Colonic mucosa (tissue), 4 donors: ENCODE results near the gene LCP2. TPM values are rescaled to one million over a fixed set of nuclear protein-coding genes. Genes with fewer than 3 reads are reported as not detected.

Source experiments
- DNase-seq: peaks from one replicate; pipeline ENCODE4 v3.0.0-alpha.2; 2020
- H3K27ac ChIP-seq: fragments of 200-600 bp; one replicate; pipeline ENCODE4 v1.8.0; 2021
- H3K27me3 ChIP-seq: fragments of 200-600 bp; one replicate; pipeline ENCODE4 v1.8.0; 2021
- H3K36me3 ChIP-seq: fragments of 200-600 bp; one replicate; pipeline ENCODE4 v1.8.0; 2021
- H3K4me1 ChIP-seq: fragments of 200-600 bp; one replicate; pipeline ENCODE4 v1.8.0; 2021; ENCODE audit warnings: mild to moderate bottlenecking
- H3K4me3 ChIP-seq: fragments of 200-600 bp; one replicate; pipeline ENCODE4 v1.8.0; 2021
- H3K9ac ChIP-seq, 2 donors: one replicate each; pipeline ENCODE4 v1.7.0; 2013; ENCODE audit warnings: control low read depth in 2 of 2, low read depth in 2 of 2, low read length in 2 of 2
- H3K9me3 ChIP-seq: fragments of 200-600 bp; one replicate; pipeline ENCODE4 v1.8.0; 2021
- intact Hi-C: fragments of 100-400 bp; cut with DNase I; formaldehyde crosslinking; loops from one replicate; pipeline ENCODE4 v1.14.1; 2022
- total RNA-seq, 2 donors: library from RNA; stranded (reverse); fragmentation: NEBNext Ultra II Directional in 1 of 2; extraction: Animal tissue kit (Norgen Biotek cat#: 25700) in 1 of 2; gene quantifications; one replicate each; pipeline ENCODE4 v1.2.1, GENCODE V29; 2021
- TF ChIP-seq, protein P1 (sequence below): fragments of 200-600 bp; IDR thresholded peaks from one replicate; pipeline ENCODE4 v1.8.0; 2022; ENCODE audit warnings: antibody characterized with exemption, mild to moderate bottlenecking
- donor health status: healthy.
- donor health status: DM: no; HTN: no; CAD: no.
- donor health status: DM: no; HTN: no; CAD: no.

The LCP2 gene
- total RNA-seq, 2 donors from 2014 or later = 8.0 to 13.4 TPM

DNA sequence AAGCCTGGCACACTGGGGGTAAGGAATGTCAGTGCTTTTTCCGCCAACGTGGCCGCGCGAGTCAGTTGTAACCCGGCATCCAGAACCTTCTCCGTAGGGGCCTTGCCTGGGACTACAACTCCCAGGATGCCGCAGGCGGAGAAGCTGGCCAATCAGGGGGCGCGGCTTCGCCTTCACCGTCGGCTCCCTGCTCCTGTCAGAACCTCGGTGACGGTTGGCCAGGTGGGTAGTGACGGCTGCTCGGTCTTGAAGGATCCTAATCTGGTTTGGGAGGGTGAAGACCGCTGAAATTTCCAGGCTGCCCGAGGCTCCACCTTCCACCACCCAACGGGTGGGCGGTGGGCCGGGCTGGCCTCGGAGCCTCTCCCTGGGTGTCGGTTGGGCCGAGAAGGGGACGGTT is 64.8 kb downstream of the LCP2 start, which contains the start of gene C5orf58:
Gene C5orf58, plus strand, starts transcription at position 200 of the 400 bp plus-strand sequence. CDS start 1,992 bp downstream, outside the sequence.
- no peak for DNase-seq
- Histone ChIP-seq H3K9ac (no peak within 1 kb of the TSS), H3K27ac (no peak within 1 kb of the TSS), H3K4me3 (no peak within 1 kb of the TSS), H3K27me3 (no peaks in the 10 kb centered on the region), H3K4me1 (no peaks in the 10 kb centered on the region), H3K36me3 (no peaks in the 10 kb centered on the region), H3K9me3 (no peaks in the 10 kb centered on the region)
- TF ChIP-seq, protein P1, sequence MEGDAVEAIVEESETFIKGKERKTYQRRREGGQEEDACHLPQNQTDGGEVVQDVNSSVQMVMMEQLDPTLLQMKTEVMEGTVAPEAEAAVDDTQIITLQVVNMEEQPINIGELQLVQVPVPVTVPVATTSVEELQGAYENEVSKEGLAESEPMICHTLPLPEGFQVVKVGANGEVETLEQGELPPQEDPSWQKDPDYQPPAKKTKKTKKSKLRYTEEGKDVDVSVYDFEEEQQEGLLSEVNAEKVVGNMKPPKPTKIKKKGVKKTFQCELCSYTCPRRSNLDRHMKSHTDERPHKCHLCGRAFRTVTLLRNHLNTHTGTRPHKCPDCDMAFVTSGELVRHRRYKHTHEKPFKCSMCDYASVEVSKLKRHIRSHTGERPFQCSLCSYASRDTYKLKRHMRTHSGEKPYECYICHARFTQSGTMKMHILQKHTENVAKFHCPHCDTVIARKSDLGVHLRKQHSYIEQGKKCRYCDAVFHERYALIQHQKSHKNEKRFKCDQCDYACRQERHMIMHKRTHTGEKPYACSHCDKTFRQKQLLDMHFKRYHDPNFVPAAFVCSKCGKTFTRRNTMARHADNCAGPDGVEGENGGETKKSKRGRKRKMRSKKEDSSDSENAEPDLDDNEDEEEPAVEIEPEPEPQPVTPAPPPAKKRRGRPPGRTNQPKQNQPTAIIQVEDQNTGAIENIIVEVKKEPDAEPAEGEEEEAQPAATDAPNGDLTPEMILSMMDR = no peak
- intact Hi-C loops = no loop called here

DNA sequence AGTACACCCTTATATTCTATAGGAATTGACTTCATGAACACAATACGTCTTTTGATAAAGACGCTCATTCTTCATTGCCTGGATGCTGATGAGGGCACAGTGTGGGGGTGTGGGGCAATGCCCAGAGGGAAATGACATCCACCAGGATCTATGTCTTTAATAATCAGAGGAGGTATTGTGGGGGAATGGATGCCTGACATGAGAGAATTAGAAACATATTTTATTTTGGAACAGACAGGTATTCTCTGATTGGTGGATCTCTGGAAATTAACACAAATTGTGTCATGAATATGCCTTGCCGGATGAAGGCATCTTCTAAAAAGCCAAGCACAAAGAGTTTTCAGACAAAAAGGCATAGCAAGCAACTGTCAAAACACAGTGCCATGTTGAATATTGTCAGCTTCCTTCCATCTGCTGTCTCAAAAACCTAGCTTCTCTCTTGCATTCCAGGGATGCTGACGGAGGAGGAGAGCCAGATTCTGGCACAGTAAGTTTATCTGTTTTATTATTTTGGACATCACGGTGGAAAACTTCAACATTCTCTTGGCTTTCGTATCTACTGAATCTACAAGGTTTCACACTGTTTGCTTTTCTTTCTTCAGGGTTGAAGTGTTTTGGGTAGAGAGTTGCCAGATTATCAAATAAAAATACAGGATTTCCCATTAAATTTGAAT is 68.7 kb downstream of the LCP2 start:
- H3K4me3 ChIP-seq = no peak overlapping the region
- no peak overlapping the region for H3K27ac ChIP-seq
- H3K9me3 ChIP-seq = no peaks in the 10 kb centered on the region
- TF ChIP-seq, protein P1 = no peak
- no peaks in the 10 kb centered on the region for H3K4me1 ChIP-seq
- H3K27me3 ChIP-seq = no peaks in the 10 kb centered on the region
- no peak for DNase-seq
- H3K9ac ChIP-seq = no peak overlapping the region
- no peaks in the 10 kb centered on the region for H3K36me3 ChIP-seq
- intact Hi-C loops = loop anchor here (5.0 kb wide), 1 partner anchor 193 kb away; no protein-coding TSS in a partner anchor

DNA sequence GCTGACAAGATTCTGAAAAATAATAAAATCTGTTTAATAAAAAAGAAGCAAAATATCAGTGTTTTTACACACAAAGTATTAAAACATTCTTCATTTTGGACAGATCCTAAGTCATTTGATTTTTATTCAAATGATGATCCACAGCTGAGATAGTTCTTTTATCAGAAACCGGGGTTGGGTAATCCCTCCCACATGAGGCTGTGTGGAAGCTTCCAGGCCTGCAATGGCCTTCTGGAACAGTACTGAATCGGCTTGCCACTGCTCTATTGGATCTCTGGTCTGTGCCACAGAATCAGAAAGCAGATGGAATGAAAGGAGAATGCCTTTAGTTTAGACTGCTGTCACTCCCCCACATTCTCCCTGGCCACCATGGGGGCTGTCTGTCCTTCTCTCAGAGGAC is 70.9 kb downstream of the LCP2 start:
- Histone ChIP-seq H3K9ac (no peak overlapping the region), H3K27ac (no peak overlapping the region), H3K4me3 (no peak overlapping the region), H3K36me3 (no peaks in the 10 kb centered on the region), H3K4me1 (no peaks in the 10 kb centered on the region), H3K27me3 (no peaks in the 10 kb centered on the region), H3K9me3 (no peaks in the 10 kb centered on the region)
- intact Hi-C loops = loop anchor here (5.0 kb wide), 1 partner anchor 196 kb away; no protein-coding TSS in a partner anchor
- TF ChIP-seq, protein P1 = no peak
- DNase-seq = no peak

DNA sequence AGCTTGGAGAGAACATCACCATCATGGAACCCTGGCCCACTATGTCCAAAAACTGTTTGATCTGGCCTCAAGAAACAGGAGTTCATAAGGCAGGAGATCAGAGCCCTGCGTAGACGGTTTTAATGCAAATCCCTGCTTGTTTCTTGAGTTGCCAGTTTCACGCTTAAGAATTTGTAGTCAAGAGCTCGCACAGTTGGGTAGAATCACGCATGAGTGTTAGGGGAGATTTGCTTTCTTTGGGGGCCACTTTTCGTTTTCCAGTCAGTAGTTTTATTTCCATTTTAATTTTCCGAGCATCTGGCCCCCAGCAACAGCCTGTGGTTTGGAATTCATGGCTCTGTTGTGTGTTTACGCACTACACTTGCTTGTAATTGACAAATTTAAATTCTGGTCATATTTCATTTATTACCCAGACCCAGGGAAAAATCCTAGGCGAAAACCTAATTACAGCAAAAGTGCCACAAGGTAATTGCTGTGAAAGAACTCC is 71.4 kb downstream of the LCP2 start:
- no peak overlapping the region for H3K27ac ChIP-seq
- intact Hi-C loops = loop anchor here (5.0 kb wide), 1 partner anchor 196 kb away; no protein-coding TSS in a partner anchor

DNA sequence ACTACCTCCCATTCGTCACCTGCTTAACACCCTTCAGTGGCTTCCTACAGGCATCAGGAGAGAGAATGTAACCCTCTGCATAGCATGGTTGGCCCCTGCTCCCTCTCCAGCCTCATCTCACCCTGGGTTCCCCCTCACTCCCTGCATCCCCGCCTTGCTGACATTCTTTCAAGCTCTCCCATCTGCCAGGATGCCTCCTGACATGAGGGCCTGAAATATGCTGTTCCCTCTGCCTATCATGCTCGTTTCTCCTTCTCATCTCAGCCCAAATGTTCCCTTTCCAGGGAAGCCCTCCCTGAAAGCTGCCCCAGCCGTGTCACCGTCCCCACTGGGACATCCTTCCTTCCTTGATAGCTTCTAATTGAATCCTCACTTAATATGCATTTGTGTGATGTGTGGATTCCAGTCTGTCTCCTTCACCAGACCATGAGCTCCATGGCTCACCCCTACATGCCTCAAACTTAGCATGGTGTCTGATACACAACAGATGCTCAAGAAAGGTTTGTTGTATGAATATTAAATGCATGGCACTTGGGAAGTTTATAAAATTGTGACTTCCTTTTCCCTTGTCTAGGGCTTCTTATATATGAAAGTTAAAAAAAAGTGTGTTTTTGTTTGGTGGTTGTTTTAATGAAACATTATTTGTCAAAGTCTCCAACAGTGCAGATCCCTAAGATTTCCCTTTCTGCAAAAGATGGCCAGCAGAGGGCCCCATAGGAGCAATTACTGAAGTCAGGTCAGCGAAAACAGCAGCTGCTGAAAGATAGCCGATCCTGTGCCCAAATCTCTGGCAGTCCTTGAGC is 72.0 kb downstream of the LCP2 start:
- no peak overlapping the region for H3K27ac ChIP-seq
- intact Hi-C loops = loop anchor here (5.0 kb wide), 1 partner anchor 197 kb away; no protein-coding TSS in a partner anchor
- H3K4me3 ChIP-seq = no peak overlapping the region
- DNase-seq = peak; percentile 69
- TF ChIP-seq, protein P1 = peak; percentile 60
- no peaks in the 10 kb centered on the region for H3K36me3 ChIP-seq
- no peaks in the 10 kb centered on the region for H3K4me1 ChIP-seq
- no peaks in the 10 kb centered on the region for H3K27me3 ChIP-seq
- no peak overlapping the region for H3K9ac ChIP-seq
- no peaks in the 10 kb centered on the region for H3K9me3 ChIP-seq

More for the DNA sequence above, 71.4 kb downstream of the LCP2 start:
- Histone ChIP-seq H3K9ac (no peak overlapping the region), H3K4me1 (no peaks in the 10 kb centered on the region), H3K27me3 (no peaks in the 10 kb centered on the region), H3K4me3 (no peak overlapping the region), H3K36me3 (no peaks in the 10 kb centered on the region), H3K9me3 (no peaks in the 10 kb centered on the region)
- TF ChIP-seq, protein P1 = no peak
- DNase-seq = no peak
